WI38 (cell line): Measurements from ENCODE around the gene VILL.

Source experiments
- H3K4me3 ChIP-seq: 2 replicates; pipeline ENCODE4 v1.5.1; 2011; ENCODE audit warnings: low read depth, mild to moderate bottlenecking, control low read depth, low read length
- TF ChIP-seq, protein P1 (sequence below): IDR thresholded peaks from 2 replicates; pipeline ENCODE4 v1.5.1; 2012; ENCODE audit warnings: low read depth, mild to moderate bottlenecking, control low read depth, low read length

The VILL gene

DNA sequence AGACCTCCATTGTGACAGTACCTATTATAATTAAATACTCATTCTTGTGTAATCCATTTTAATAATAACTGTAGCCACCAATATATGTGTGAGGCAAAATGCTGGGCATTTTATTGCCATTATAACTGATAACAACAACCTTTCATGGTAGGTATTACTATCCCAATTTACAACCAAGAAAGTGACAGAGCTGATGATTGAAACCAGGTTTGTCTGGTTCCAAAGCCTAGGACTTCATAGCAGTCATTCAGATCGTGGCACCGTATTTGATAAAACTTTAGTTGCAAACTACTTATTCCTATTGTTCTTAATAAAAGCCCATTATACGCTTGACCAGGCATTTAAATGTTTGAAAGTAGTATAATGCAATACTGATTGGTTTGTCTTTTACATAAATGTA, 26.4 kb upstream of the VILL start:
- TF ChIP-seq, protein P1, sequence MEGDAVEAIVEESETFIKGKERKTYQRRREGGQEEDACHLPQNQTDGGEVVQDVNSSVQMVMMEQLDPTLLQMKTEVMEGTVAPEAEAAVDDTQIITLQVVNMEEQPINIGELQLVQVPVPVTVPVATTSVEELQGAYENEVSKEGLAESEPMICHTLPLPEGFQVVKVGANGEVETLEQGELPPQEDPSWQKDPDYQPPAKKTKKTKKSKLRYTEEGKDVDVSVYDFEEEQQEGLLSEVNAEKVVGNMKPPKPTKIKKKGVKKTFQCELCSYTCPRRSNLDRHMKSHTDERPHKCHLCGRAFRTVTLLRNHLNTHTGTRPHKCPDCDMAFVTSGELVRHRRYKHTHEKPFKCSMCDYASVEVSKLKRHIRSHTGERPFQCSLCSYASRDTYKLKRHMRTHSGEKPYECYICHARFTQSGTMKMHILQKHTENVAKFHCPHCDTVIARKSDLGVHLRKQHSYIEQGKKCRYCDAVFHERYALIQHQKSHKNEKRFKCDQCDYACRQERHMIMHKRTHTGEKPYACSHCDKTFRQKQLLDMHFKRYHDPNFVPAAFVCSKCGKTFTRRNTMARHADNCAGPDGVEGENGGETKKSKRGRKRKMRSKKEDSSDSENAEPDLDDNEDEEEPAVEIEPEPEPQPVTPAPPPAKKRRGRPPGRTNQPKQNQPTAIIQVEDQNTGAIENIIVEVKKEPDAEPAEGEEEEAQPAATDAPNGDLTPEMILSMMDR, result no peak
- H3K4me3 ChIP-seq, result no peak overlapping the region

DNA sequence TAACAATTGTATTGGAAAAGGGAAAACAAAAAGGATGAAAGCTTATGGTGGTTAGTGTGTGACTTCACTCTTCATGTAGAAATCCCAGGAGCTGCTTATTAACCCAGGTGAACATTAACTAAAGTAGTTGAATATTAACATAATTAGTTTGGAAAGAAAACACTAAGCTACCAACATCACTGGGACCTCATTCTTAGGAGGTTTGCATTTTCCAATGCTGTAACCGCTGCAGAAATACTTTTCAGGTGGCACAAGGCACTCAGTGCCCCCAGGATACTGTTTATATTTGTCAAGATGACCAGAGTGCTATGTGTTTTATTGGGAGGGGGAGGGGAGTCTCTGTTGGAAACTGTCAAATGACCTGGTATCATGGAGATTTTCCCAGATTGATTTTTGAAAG, 25.9 kb upstream of the VILL start:
- no peak overlapping the region for H3K4me3 ChIP-seq
- TF ChIP-seq, protein P1, result no peak

DNA sequence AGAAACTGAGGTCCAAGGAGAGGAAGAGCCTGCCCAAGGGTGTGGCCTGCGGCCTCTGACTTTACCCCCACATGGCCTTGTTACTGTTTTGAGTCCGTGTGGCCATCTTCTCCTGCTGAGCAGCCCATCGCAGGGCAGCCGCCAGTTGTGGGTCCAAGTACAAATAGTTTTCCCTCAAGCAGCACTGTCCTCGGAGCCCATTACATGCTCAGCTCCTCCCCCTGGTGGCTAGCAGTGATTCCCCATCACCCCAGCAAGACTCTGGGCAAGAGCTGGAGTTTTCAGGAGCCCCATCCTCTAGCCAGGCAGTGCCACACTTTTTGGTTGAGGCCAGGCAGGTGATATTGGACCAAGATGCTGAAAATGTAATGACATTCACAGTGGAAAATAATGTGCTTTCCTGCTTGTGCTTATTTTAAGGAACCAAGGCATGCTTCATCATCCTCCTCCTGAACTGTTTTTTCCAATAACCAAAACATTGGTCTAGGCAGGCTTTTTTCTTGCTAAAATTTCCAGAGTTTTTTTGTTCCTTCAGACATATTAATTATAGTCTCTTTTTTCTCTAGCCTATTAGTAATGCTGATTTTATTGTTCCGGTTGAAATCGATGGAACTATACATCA, 23.2 kb upstream of the VILL start:
- TF ChIP-seq, protein P1, result peak; percentile 94
- no peak overlapping the region for H3K4me3 ChIP-seq

DNA sequence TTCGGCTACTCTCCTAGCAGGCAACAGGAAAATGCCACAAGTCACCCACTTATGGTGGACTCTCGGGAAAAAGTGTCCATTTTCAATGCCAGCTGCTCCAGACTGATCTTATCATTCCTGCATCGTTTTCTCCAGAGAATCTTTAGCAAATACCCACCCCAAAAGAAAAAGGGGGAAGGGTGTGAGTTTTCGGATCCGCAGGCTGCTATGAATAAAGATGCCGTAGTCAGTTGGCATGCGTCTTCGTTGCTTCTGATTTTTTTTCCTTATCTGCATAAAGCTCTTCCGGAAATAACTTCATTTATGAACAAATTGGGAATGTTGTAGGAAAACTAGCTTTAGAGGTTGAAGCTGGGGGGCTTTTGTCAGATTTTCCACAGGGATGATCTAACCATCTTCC, 22.4 kb upstream of the VILL start:
- H3K4me3 ChIP-seq, result no peak overlapping the region
- TF ChIP-seq, protein P1, result no peak

DNA sequence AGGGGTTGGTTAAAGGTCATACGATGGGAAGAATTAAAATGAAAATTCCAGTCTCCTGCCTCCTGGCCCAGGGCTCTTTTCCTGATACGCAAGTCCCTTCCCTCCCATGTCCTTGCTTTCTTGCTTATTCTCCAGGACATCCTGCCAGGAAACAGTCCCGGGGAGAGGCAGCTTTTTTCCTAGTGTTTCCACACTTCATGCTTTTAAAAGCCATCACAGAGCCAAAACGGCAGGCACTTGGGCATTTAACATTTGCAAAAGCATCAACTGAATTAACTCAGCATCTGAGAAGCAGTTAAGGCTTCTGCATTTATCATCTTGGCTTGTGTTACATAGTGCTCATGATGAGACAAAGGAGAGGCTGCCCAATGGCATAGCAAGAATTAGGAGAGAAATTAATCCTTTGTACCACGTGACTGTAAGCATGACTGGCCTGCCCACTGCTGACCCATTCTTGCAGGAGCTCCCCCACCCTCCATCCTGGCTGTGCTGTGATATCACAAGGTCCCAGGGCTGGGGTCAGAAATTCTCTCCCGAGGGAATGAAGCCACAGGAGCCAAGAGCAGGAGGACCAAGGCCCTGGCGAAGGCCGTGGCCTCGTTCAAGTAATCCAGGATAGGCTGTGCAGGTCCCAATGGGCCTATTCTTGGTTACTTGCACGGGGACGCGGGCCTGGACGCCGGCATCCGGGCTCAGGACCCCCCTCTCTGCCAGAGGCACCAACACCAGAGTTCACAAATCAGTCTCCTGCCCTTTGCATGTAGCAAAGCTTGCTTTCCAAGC, 21.6 kb upstream of the VILL start:
- TF ChIP-seq, protein P1, result no peak
- no peak overlapping the region for H3K4me3 ChIP-seq

DNA sequence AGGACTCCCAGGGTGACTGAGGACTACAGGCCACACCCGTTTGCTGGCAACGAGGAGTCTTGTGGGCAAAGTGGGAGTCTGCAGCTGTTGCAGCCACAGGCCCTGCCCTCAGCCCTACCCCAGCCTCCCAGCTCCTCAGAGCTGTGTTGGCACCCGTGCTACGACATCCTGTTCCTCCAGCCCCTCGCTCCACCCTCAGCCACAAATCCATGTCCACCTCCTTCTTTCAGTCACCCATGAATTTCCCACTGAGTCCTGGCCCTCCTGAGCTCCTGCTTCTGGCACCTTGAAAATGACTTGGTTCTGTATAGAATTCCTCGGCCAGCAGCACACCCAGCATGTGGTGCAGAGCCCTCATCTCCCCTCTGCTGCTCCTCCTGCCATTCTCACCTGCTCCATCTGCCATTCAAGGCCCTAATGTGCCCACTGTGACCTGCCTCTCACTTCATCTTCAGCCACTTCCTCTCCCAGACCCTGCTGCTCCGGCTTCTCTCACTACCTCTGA, 20.9 kb upstream of the VILL start:
- no peak overlapping the region for H3K4me3 ChIP-seq
- TF ChIP-seq, protein P1, result no peak

DNA sequence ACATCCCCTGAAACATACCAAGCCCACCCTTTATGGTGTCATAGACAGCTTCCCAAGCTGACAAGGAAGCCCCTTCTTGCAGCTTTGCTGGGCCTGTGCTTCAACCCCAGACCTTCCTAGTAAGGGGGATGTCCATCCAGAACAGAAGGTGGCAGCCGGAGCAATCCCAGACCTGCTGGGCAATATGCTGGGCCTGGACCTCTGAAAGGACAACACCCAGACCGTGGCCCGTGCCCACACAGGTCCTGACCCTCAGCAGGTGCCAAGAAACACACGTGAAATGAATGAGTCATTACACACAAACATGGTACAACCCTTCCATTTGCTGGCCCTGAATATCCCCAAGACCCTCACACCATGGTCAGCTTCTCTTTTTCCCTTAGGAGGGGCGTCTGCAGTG, 19.8 kb upstream of the VILL start:
- TF ChIP-seq, protein P1, result no peak
- no peak overlapping the region for H3K4me3 ChIP-seq
